Endodermal cell (in vitro differentiated cells): ENCODE data around the gene TNRC6B. TPM values are rescaled to one million over a fixed set of nuclear protein-coding genes. Genes with fewer than 3 reads are reported as not detected.

ENCODE experiments used
- DNase-seq: peaks from one replicate; pipeline ENCODE4 v3.0.0-alpha.2; 2017
- H3K27ac ChIP-seq: 2 replicates; pipeline ENCODE4 v1.5.1; 2013; ENCODE audit warnings: mild to moderate bottlenecking, low read depth, low read length, moderate library complexity
- H3K27me3 ChIP-seq: 2 replicates; pipeline ENCODE4 v1.6.1; 2013; ENCODE audit warnings: mild to moderate bottlenecking, low read length, moderate library complexity; ENCODE audit not compliant: insufficient read depth, control insufficient read depth, poor library complexity, severe bottlenecking
- H3K36me3 ChIP-seq: 2 replicates; pipeline ENCODE4 v1.7.0; 2013; ENCODE audit warnings: mild to moderate bottlenecking, low read length, moderate library complexity; ENCODE audit not compliant: control insufficient read depth, insufficient read depth
- H3K4me1 ChIP-seq: one replicate; pipeline ENCODE4 v1.7.0; 2013; ENCODE audit warnings: low read length; ENCODE audit not compliant: control insufficient read depth, insufficient read depth
- H3K4me3 ChIP-seq: 2 replicates; pipeline ENCODE4 v1.5.1; 2013; ENCODE audit warnings: mild to moderate bottlenecking, low read length, moderate library complexity
- H3K9ac ChIP-seq: 2 replicates; pipeline ENCODE4 v1.6.1; 2013; ENCODE audit warnings: mild to moderate bottlenecking, low read length, moderate library complexity; ENCODE audit not compliant: poor library complexity, severe bottlenecking; ENCODE audit errors: extremely low read depth
- H3K9me3 ChIP-seq: 2 replicates; pipeline ENCODE4 v1.6.1; 2013; ENCODE audit warnings: mild to moderate bottlenecking, low read length, moderate library complexity; ENCODE audit not compliant: control insufficient read depth
- H3K27ac Mint-ChIP-seq: 2 replicates; pipeline ENCODE4 v1.8.0; 2020; ENCODE audit warnings: mixed read lengths
- H3K27me3 Mint-ChIP-seq: 2 replicates; pipeline ENCODE4 v1.8.0; 2021; ENCODE audit warnings: mild to moderate bottlenecking, mixed read lengths; ENCODE audit not compliant: insufficient read depth
- H3K36me3 Mint-ChIP-seq: 2 replicates; pipeline ENCODE4 v1.8.0; 2020; ENCODE audit warnings: low read depth, mixed read lengths
- H3K4me1 Mint-ChIP-seq: 2 replicates; pipeline ENCODE4 v1.8.0; 2020; ENCODE audit warnings: mixed read lengths
- H3K4me3 Mint-ChIP-seq: 2 replicates; pipeline ENCODE4 v1.8.0; 2020; ENCODE audit warnings: mild to moderate bottlenecking, moderate library complexity, mixed read lengths
- H3K9me3 Mint-ChIP-seq: 2 replicates; pipeline ENCODE4 v1.8.0; 2020; ENCODE audit warnings: mild to moderate bottlenecking, mixed read lengths
- WGBS, 2 experiments: methylation state at CpG; one replicate each; pipeline versions ENCODE4 v1.1.5 to v1.1.7; 2013; ENCODE audit warnings: missing lambda C conversion rate in 2 of 2, mixed read lengths in 1 of 2; ENCODE audit not compliant: insufficient coverage in 1 of 2, insufficient read length in 1 of 2; 5-methylcytosine and 5-hydroxymethylcytosine counted together
- total RNA-seq, 2 donors: library from RNA; stranded (reverse); fragmentation: NEBNext Ultra II Directional in 1 of 2; extraction: Animal tissue kit (Norgen Biotek cat#: 25700) in 1 of 2; gene quantifications; 2 replicates in 1 of 2; 3 replicates in 1 of 2; pipeline ENCODE4 v1.2.1, GENCODE V29; 2021
- TF ChIP-seq, protein P1 (sequence below): fragments of 200-600 bp; sonication (generic); conservative IDR thresholded peaks from 2 replicates; pipeline ENCODE4 v1.5.0; 2021; ENCODE audit warnings: antibody characterized with exemption, mild to moderate bottlenecking

Gene TNRC6B
- total RNA-seq, 2 donors from 2014 or later: 57.5 to 62.5 TPM

DNA sequence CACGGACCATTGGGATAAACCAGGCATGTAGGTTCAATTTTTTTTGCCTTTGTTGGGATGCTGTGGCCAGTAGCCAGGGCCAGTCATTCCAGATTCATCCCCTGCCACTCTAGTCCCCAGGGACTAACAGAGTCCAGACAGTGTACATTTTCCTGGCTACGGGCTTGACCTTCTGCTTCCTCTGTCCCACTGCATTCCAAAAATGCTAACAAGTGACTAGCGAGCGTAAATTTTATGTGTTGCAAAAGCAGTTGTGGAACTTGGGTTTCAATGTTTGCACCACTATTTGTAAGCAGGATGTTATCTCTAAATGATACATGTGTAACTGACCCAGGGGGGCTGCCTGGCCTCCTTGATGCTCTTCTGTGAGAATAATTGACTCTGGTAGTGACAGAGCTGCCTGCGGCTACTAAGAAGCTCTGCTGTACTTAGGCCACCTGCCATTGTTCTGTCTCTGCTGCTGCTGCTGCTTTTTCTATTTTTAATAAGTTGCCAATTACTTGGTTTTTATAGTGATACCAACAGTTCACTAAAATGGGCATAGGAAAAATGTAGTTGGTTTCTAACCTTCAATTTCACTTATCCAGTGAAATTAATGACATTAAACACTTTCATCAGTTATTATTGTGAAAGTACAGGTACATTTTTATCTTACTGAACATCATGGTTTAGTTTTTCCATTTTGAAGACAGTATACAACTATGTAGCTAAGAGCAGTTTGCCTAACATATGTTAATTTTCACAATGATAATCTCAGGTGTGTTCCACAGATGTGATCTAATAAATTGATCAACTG lies 26.8 kb downstream of the TNRC6B start:
- Mint-ChIP-seq H3K27ac (no peak overlapping the region), H3K4me3 (no peak overlapping the region)

DNA sequence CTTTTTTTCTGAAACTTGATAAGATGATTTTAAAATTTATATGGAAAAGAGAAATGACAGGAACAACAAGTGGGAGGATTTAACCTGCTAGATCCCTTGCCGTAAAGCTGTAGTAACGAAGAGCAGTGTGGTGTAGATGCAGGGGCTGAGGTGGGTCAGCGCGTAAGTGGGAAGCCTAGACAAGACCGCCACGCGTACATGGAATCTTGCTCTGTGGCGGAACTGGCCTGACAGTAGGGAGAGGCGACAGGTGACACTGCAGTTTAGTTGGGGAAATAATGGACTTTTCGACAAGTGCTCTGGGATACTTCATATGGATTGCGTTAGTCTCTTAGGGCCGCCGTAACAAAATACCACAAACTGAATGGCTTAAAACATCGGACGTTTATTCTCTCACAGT lies 28.8 kb downstream of the TNRC6B start:
- Histone ChIP-seq H3K4me1 (peaks cover 17% of the 10 kb centered on the region), H3K9me3 (no peaks in the 10 kb centered on the region), H3K36me3 (no peaks in the 10 kb centered on the region), H3K27ac (no peak overlapping the region), H3K4me3 (no peak overlapping the region), H3K27me3 (no peaks in the 10 kb centered on the region), H3K9ac (no peak overlapping the region)
- TF ChIP-seq, protein P1, sequence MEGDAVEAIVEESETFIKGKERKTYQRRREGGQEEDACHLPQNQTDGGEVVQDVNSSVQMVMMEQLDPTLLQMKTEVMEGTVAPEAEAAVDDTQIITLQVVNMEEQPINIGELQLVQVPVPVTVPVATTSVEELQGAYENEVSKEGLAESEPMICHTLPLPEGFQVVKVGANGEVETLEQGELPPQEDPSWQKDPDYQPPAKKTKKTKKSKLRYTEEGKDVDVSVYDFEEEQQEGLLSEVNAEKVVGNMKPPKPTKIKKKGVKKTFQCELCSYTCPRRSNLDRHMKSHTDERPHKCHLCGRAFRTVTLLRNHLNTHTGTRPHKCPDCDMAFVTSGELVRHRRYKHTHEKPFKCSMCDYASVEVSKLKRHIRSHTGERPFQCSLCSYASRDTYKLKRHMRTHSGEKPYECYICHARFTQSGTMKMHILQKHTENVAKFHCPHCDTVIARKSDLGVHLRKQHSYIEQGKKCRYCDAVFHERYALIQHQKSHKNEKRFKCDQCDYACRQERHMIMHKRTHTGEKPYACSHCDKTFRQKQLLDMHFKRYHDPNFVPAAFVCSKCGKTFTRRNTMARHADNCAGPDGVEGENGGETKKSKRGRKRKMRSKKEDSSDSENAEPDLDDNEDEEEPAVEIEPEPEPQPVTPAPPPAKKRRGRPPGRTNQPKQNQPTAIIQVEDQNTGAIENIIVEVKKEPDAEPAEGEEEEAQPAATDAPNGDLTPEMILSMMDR: no peak
- H3K36me3 Mint-ChIP-seq: no peaks in the 10 kb centered on the region
- H3K9me3 Mint-ChIP-seq: no peaks in the 10 kb centered on the region
- DNase-seq: no peak
- H3K27me3 Mint-ChIP-seq: no peaks in the 10 kb centered on the region
- H3K4me1 Mint-ChIP-seq: peaks cover 61% of the 10 kb centered on the region
- WGBS, 2 experiments: 96 to 97% methylated on average over 11 to 15 of the region's 15 CpGs
- no peak overlapping the region for H3K4me3 Mint-ChIP-seq
- H3K27ac Mint-ChIP-seq: peak overlapping the region; percentile 75

More for the DNA sequence above, 26.8 kb downstream of the TNRC6B start:
- peaks cover 16% of the 10 kb centered on the region for H3K4me1 ChIP-seq
- H3K36me3 ChIP-seq: no peaks in the 10 kb centered on the region
- H3K4me3 ChIP-seq: no peak overlapping the region
- H3K9ac ChIP-seq: no peak overlapping the region
- TF ChIP-seq, protein P1: no peak
- H3K9me3 ChIP-seq: no peaks in the 10 kb centered on the region
- no peak for DNase-seq
- Mint-ChIP-seq H3K4me1 (peaks cover 42% of the 10 kb centered on the region), H3K36me3 (peaks cover 1% of the 10 kb centered on the region), H3K27me3 (no peaks in the 10 kb centered on the region), H3K9me3 (no peaks in the 10 kb centered on the region)
- WGBS, 2 experiments: 86 to 100% methylated on average over 4 to 5 of the region's 5 CpGs
- no peaks in the 10 kb centered on the region for H3K27me3 ChIP-seq
- peak overlapping the region; percentile 19 for H3K27ac ChIP-seq

DNA sequence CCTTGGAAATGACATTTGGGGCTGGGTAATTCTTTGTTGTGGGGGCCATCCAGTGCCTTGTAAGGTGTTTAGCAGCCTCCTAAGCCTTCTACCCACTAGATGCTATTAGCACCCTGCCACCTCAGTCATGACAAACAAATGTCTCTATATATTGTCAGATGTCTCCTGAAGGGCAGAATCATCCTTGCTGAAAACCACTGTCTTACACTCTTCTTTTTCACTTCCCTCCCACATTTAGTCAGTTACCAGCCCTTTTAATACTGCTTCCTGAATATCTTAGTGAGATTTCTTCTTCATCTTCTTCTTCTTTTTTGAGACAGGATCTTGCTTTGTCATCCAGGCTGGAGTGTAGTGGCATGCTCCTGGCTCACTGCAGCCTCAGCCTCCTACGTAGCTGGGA lies 33.1 kb downstream of the TNRC6B start:
- H3K27ac ChIP-seq: no peak overlapping the region
- 100% methylated on average over 1 of the region's 1 CpG for WGBS, 2 experiments
- H3K36me3 ChIP-seq: peaks cover 4% of the 10 kb centered on the region
- no peak overlapping the region for H3K9ac ChIP-seq
- no peaks in the 10 kb centered on the region for H3K27me3 ChIP-seq
- no peaks in the 10 kb centered on the region for H3K9me3 ChIP-seq
- H3K36me3 Mint-ChIP-seq: peaks cover 10% of the 10 kb centered on the region
- no peaks in the 10 kb centered on the region for H3K27me3 Mint-ChIP-seq
- DNase-seq: no peak
- no peaks in the 10 kb centered on the region for H3K9me3 Mint-ChIP-seq
- H3K4me3 Mint-ChIP-seq: no peak overlapping the region
- no peak overlapping the region for H3K4me3 ChIP-seq
- peak overlapping the region; percentile 41 for H3K27ac Mint-ChIP-seq
- TF ChIP-seq, protein P1: no peak
- peaks cover 3% of the 10 kb centered on the region for H3K4me1 ChIP-seq
- peaks cover 42% of the 10 kb centered on the region for H3K4me1 Mint-ChIP-seq
